NB4 (cell line): Measurements from ENCODE around the gene ADK.

Experiments
- CTCF ChIP-seq: IDR thresholded peaks from one replicate; pipeline ENCODE4 v1.5.1; 2012; ENCODE audit warnings: low read depth, low read length
- POLR2A ChIP-seq: IDR thresholded peaks from 2 replicates; pipeline ENCODE4 v1.6.1; 2011; ENCODE audit warnings: mild to moderate bottlenecking; ENCODE audit not compliant: insufficient read length; ENCODE audit errors: extremely low read depth

GRCh38 chr10:74176380-74177139 is 25.5 kb downstream of the ADK start:
- TF ChIP-seq CTCF = no peak
- TF ChIP-seq POLR2A = peak; percentile 96
